AG04449 (cell line): Measurements from ENCODE around the gene CRACR2B.
A peak's percentile ranks its signal among the peaks of the same experiment; 100 is the strongest.

Experiments
- CTCF ChIA-PET: fragments of 350-600 bp; formaldehyde crosslinking; extraction: SDS; loops from one replicate; lab custom pipeline; 2021; ENCODE audit warnings: antibody characterized with exemption; lab: Yijun Ruan, JAX
- POLR2A ChIA-PET: fragments of 400-600, 350-600 bp; formaldehyde crosslinking; extraction: SDS; loops from one replicate; lab custom pipeline; 2020; ENCODE audit warnings: antibody characterized with exemption, inconsistent platforms; lab: Yijun Ruan, JAX
- DNase-seq: peaks from one replicate; pipeline ENCODE4 v3.0.0-alpha.2; 2010; ENCODE audit warnings: low read depth, low spot score
- H3K4me3 ChIP-seq: 2 replicates; pipeline ENCODE4 v1.5.1; 2011; ENCODE audit warnings: low read depth, mild to moderate bottlenecking, control low read depth, low read length
- CTCF ChIP-seq: IDR thresholded peaks from one replicate; pipeline ENCODE4 v1.5.1; 2011; ENCODE audit warnings: mild to moderate bottlenecking, moderate library complexity, low read length, control low read depth, inconsistent platforms; ENCODE audit not compliant: insufficient read depth; ENCODE audit errors: missing control alignments

CRACR2B gene

GRCh38 chr11:819129-819931 lies 8.4 kb upstream of the CRACR2B start:
- ChIA-PET POLR2A (interaction anchor here (0.7 to 4.6 kb wide), 15 partner anchors 8 to 123 kb away, joined by 3 to 96 read pairs (median 6); partner anchors contain the start of genes CD151, PIDD1, RPLP2 and TMEM80), CTCF (interaction anchor here (0.7 to 1.4 kb wide), 5 partner anchors 14 to 79 kb away, joined by 3 to 5 read pairs (median 4); no protein-coding TSS in a partner anchor)
- TF ChIP-seq CTCF: peak; percentile 25
- peak overlapping the region; percentile 72 for H3K4me3 ChIP-seq
- no peak for DNase-seq

GRCh38 chr11:819943-820649 lies 7.6 kb upstream of the CRACR2B start:
- no peak for TF ChIP-seq CTCF
- POLR2A ChIA-PET: interaction anchor here (0.6 to 4.6 kb wide), 10 partner anchors 7 to 124 kb away, joined by 3 to 96 read pairs (median 5); partner anchors contain the start of genes CD151, RPLP2, TMEM80 and TSPAN4
- CTCF ChIA-PET: interaction anchor here (1.2 to 1.7 kb wide), 2 partner anchors 12 to 14 kb away, joined by 3 to 6 read pairs; no protein-coding TSS in a partner anchor
- DNase-seq: no peak
- H3K4me3 ChIP-seq: peak overlapping the region; percentile 72

- POLR2A ChIA-PET: interaction anchor here (0.6 to 4.6 kb wide), 6 partner anchors 11 to 47 kb away, joined by 3 to 96 read pairs (median 8); partner anchors contain the start of genes CD151 and RPLP2
- DNase-seq: no peak
- H3K4me3 ChIP-seq: peak overlapping the region; percentile 72
- CTCF ChIA-PET: interaction anchor here (1.2 to 1.7 kb wide), 2 partner anchors 11 to 13 kb away, joined by 3 to 6 read pairs; no protein-coding TSS in a partner anchor
- TF ChIP-seq CTCF: no peak
These were observed 6.8 kb upstream of the CRACR2B start for GRCh38 chr11:820655-821511.

GRCh38 chr11:821512-822371 lies 6.0 kb upstream of the CRACR2B start:
- CTCF ChIA-PET: interaction anchor here (0.9 to 1.7 kb wide), 2 partner anchors 10 to 23 kb away, joined by 3 to 6 read pairs; no protein-coding TSS in a partner anchor
- TF ChIP-seq CTCF: no peak
- peak overlapping the region; percentile 72 for H3K4me3 ChIP-seq
- POLR2A ChIA-PET: interaction anchor here (0.6 to 4.6 kb wide), 3 partner anchors 10 to 46 kb away, joined by 3 to 96 read pairs (median 7); partner anchors contain the start of gene CD151
- DNase-seq: no peak
